Activated naive CD4-positive, alpha-beta T cell treated with anti-CD3 and anti-CD28 coated beads for 36 hours (primary cell): ENCODE results near the gene KANSL1. TPM values are rescaled to one million over a fixed set of nuclear protein-coding genes. Genes with fewer than 3 reads are reported as not detected.

Source experiments
- CTCF ChIA-PET: fragments of 350-600 bp; sonication (Branson Sonifier 250); formaldehyde crosslinking; loops from one replicate; lab custom pipeline; 2021; ENCODE audit warnings: antibody characterized with exemption; lab: Charles Lee
- DNase-seq: peaks from one replicate; pipeline ENCODE4 v3.0.0-alpha.2; 2020
- H3K27ac Mint-ChIP-seq: one replicate; pipeline ENCODE4 v1.8.0; 2021; ENCODE audit warnings: mild to moderate bottlenecking, mixed read lengths
- H3K27me3 Mint-ChIP-seq: one replicate; pipeline ENCODE4 v1.8.0; 2021; ENCODE audit warnings: low read depth, mixed read lengths
- H3K36me3 Mint-ChIP-seq: one replicate; pipeline ENCODE4 v1.8.0; 2021; ENCODE audit warnings: low read depth, mixed read lengths
- H3K4me1 Mint-ChIP-seq: one replicate; pipeline ENCODE4 v1.8.0; 2021; ENCODE audit warnings: low read depth, mixed read lengths
- H3K4me3 Mint-ChIP-seq: one replicate; pipeline ENCODE4 v1.8.0; 2021; ENCODE audit warnings: mild to moderate bottlenecking, moderate library complexity, mixed read lengths
- H3K9me3 Mint-ChIP-seq: one replicate; pipeline ENCODE4 v1.8.0; 2021; ENCODE audit warnings: mixed read lengths
- intact Hi-C: fragments of 100-400 bp; cut with micrococcal nuclease; formaldehyde crosslinking; loops from one replicate; pipeline ENCODE4 v1.15.1; 2023
- total RNA-seq, 2 experiments: library from RNA; stranded (reverse); gene quantifications; one replicate each; pipeline ENCODE4 v1.2.3, GENCODE V29; 2021

The KANSL1 gene
- total RNA-seq, 2 experiments from 2014 or later: 64.3 to 64.5 TPM

DNA sequence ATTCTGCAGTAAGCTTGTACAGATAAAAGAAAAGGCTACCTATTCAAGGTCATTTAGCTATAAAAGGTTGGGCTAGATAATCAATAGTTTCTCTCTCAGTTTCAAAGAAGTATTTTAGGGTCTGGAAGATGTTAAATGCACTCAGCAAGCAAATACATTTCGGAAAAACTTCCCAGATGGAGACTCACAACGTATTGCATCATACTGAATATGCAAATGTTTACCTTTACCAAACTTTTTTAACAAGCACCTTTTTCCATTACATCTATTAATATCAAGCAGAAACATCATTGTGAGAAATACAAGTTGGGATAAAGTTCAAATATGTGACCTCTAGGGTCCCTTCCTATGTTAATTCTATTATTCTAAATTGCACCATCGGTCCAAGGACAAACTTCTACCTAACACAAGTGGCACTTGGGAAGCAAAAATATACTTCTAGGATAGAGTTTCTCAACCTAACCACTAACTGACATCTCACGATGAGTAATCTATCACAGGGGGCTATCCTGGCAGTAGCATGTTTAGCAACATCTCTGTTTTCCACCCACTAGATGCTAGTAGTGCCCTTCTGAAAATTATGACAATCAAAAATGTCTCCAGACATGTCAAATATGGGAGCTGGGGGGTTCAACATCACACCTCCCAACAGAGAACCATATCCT lies 14.5 kb downstream of the KANSL1 start:
- no peaks in the 10 kb centered on the region for H3K9me3 Mint-ChIP-seq
- H3K27ac Mint-ChIP-seq: peak overlapping the region; percentile 77
- intact Hi-C loops: loop anchor here (1.0 kb wide), 2 partner anchors 9 to 22 kb away; no protein-coding TSS in a partner anchor
- H3K4me1 Mint-ChIP-seq: peaks cover 89% of the 10 kb centered on the region
- peak overlapping the region; percentile 42 for H3K4me3 Mint-ChIP-seq
- H3K36me3 Mint-ChIP-seq: peaks cover 9% of the 10 kb centered on the region
- CTCF ChIA-PET: interaction anchor here (0.8 to 4.1 kb wide), 8 partner anchors 8 to 41 kb away, joined by 3 to 27 read pairs (median 4); partner anchors contain the start of gene KANSL1
- H3K27me3 Mint-ChIP-seq: no peaks in the 10 kb centered on the region
- no peak for DNase-seq

DNA sequence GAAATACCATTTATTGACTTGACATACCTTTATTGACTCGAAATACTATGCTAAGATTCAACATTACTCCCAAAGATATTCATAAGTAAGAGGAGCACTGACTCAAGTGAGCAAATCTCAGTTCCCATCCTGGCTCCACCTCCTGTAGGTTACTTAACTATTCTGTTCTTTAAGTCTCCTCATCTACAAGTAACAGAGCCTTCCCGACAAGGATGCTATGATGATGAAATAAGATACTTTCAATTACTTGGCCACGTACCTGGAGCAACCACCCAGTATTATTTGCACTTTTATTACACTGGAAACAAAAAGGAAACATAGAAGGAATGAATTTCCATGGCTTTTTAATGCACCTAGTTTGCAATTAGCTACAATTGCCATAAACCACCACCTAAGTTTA lies 16.3 kb downstream of the KANSL1 start:
- no peak overlapping the region for H3K4me3 Mint-ChIP-seq
- DNase-seq: no peak
- no peak overlapping the region for H3K27ac Mint-ChIP-seq
- intact Hi-C loops: loop anchor here (2.0 kb wide), 1 partner anchor 14 kb away; no protein-coding TSS in a partner anchor
- peaks cover 87% of the 10 kb centered on the region for H3K4me1 Mint-ChIP-seq
- H3K36me3 Mint-ChIP-seq: peaks cover 12% of the 10 kb centered on the region
- H3K9me3 Mint-ChIP-seq: no peaks in the 10 kb centered on the region
- CTCF ChIA-PET: interaction anchor here (0.8 to 2.9 kb wide), 4 partner anchors 13 to 132 kb away, joined by 3 to 16 read pairs (median 4); no protein-coding TSS in a partner anchor
- H3K27me3 Mint-ChIP-seq: no peaks in the 10 kb centered on the region

DNA sequence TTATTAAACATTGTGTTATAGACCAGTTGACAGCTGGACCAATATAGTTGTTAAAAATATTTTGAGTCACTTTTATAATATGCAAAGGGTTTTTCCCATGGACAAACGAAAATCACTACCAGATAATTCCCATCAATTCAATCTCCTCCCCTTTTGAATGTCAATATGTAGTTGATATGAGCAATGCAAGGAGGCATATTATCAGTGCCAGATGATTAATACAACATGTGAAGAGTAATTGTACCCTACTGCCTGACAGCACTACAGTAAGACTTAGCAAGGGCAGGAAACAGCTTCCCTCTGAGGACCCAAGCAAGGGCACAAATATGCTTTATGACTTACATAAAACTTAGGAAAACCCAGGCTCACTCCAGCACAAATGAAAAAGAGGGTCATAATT lies 17.3 kb downstream of the KANSL1 start:
- peak overlapping the region; percentile 32 for H3K27ac Mint-ChIP-seq
- intact Hi-C loops: loop anchor here (2.0 kb wide), 1 partner anchor 15 kb away; no protein-coding TSS in a partner anchor
- H3K36me3 Mint-ChIP-seq: peaks cover 18% of the 10 kb centered on the region
- peaks cover 87% of the 10 kb centered on the region for H3K4me1 Mint-ChIP-seq
- H3K27me3 Mint-ChIP-seq: no peaks in the 10 kb centered on the region
- no peaks in the 10 kb centered on the region for H3K9me3 Mint-ChIP-seq
- DNase-seq: no peak
- no peak overlapping the region for H3K4me3 Mint-ChIP-seq
- CTCF ChIA-PET: interaction anchor here (0.6 to 1.1 kb wide), 3 partner anchors 11 to 1076 kb away, joined by 3 to 7 read pairs (median 5); no protein-coding TSS in a partner anchor

DNA sequence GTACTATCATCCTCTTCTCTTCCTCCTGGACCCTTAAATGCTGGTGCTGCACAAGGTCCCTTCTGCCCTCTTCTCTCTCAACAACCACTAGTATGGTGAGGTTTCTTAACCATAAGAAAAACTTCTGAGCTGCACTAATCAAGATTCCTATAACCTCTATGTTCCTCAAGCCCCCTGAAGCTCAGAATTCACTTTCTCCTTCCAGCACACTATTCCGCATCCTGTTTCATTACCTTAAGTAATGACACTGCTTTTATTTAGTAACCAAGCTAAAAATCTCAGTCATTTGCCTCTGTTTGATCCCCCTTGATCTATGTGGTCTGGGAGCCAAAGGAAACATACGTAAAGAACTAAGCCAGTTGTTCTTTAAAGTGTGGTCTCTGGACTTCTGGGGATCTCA lies 20.1 kb downstream of the KANSL1 start:
- H3K4me1 Mint-ChIP-seq: peaks cover 90% of the 10 kb centered on the region
- no peak for DNase-seq
- no peaks in the 10 kb centered on the region for H3K27me3 Mint-ChIP-seq
- H3K36me3 Mint-ChIP-seq: peaks cover 33% of the 10 kb centered on the region
- no peaks in the 10 kb centered on the region for H3K9me3 Mint-ChIP-seq
- intact Hi-C loops: no loop called here
- no peak overlapping the region for H3K4me3 Mint-ChIP-seq
- CTCF ChIA-PET: interaction anchor here (1.0 to 2.6 kb wide), 4 partner anchors 10 to 129 kb away, joined by 3 to 6 read pairs (median 4); partner anchors contain the start of gene KANSL1
- H3K27ac Mint-ChIP-seq: no peak overlapping the region

DNA sequence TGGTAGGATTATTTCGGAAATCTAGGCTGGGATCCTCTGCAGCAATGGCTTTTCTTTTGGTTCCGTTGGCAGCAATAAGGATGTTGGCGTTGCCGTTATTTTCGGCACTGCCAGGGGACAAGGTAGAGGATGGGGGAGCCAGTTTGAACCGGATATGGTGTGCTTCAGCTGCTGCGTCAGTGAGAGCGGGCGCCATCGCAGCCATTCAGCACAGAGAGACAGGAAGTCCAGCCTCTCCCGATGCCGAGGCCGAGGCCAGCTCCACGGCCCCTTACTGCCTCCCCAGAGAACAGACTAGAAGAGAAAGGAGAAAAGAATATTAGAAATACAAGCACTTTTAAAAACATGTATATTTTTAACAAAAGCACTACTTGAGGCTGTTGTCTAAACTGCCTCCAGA lies 21.3 kb downstream of the KANSL1 start:
- Mint-ChIP-seq H3K27ac (peak overlapping the region; percentile 39), H3K27me3 (no peaks in the 10 kb centered on the region), H3K9me3 (no peaks in the 10 kb centered on the region), H3K36me3 (peaks cover 33% of the 10 kb centered on the region), H3K4me1 (peaks cover 88% of the 10 kb centered on the region), H3K4me3 (peak overlapping the region; percentile 22)
- intact Hi-C loops: no loop called here
- CTCF ChIA-PET: interaction anchor here (0.7 to 2.6 kb wide), 5 partner anchors 14 to 127 kb away, joined by 3 to 6 read pairs (median 3); partner anchors contain the start of gene KANSL1
- DNase-seq: no peak

DNA sequence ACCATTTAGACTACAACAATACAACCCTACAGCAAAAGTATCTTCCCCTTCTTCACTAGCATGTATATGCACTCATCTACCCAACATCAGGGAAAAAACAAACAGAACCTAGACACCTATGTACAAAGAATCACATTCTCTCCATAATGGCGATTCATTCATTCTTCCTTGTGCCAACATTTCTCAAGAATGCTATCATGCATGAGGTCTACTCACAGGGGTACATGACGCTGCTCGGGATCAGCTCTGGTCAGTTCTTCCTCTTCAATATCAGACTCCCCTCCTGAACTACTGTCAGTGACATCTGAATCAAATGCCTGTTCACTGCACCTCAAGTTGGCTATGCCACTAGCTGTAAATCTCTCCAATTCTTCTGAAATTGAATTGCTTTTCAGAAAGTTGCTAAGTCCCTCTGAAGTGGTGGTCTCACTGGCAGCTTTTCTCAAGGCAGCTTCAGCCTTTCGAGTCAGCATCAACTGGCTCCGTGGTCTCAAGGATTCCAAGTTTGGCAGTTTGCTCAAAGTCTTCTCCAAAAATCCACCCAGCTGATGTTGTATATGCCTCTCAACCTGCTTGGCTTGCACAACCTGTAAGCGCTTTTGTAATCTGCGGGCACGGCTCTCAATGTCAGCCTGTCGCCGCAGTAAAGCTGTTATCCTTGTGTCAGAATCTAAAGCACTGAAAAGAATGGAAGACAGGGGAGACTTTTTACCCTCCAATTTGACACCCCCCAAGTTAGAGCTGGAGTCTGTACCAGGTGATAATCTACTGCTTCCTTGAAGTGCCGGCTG lies 22.4 kb downstream of the KANSL1 start:
- intact Hi-C loops: no loop called here
- Mint-ChIP-seq H3K4me1 (peaks cover 83% of the 10 kb centered on the region), H3K36me3 (peaks cover 33% of the 10 kb centered on the region), H3K4me3 (no peak overlapping the region), H3K27ac (no peak overlapping the region), H3K27me3 (no peaks in the 10 kb centered on the region), H3K9me3 (no peaks in the 10 kb centered on the region)
- DNase-seq: no peak
- CTCF ChIA-PET: interaction anchor here (0.6 to 2.6 kb wide), 2 partner anchors 13 to 126 kb away, joined by 4 to 6 read pairs; no protein-coding TSS in a partner anchor

DNA sequence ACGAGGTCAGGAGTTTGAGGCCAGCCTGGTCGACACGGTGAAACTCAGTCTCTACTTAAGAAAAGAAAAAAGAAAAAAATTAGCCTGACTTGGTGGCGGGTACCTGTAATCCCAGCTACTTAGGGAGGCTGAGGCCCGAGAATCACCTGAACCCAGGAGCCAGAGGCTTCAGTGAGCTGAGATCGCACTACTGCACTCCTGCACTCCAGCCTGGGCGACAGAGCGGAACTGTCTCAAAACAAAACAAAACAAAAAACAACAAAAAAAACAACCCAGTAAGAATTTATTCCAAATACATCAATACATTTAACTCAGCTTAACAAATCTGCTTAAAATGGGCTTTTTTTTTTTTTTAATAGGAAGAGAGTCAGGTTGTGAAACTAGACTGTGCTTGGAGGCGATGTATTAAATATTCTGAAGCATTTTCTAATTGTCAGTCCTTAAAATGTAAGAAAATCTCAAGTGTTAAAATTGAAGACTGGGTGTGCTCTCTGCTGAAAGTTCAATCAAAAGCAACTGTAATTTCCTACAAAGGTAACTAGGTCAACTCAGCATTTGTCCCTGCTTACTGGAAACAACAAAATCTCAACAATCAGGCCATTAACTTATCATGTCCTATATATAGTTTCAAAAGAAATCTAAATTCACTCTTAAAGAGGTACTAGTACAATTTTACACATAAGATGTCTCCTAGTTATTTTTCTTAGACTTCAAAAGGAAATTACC lies 23.2 kb downstream of the KANSL1 start:
- DNase-seq: no peak
- Mint-ChIP-seq H3K9me3 (no peaks in the 10 kb centered on the region), H3K4me1 (peaks cover 80% of the 10 kb centered on the region), H3K27me3 (no peaks in the 10 kb centered on the region), H3K36me3 (peaks cover 33% of the 10 kb centered on the region), H3K27ac (no peak overlapping the region), H3K4me3 (no peak overlapping the region)
- intact Hi-C loops: no loop called here
- CTCF ChIA-PET: interaction anchor here (0.6 to 1.7 kb wide), 6 partner anchors 8 to 47 kb away, joined by 3 to 6 read pairs (median 4); partner anchors contain the start of gene KANSL1

DNA sequence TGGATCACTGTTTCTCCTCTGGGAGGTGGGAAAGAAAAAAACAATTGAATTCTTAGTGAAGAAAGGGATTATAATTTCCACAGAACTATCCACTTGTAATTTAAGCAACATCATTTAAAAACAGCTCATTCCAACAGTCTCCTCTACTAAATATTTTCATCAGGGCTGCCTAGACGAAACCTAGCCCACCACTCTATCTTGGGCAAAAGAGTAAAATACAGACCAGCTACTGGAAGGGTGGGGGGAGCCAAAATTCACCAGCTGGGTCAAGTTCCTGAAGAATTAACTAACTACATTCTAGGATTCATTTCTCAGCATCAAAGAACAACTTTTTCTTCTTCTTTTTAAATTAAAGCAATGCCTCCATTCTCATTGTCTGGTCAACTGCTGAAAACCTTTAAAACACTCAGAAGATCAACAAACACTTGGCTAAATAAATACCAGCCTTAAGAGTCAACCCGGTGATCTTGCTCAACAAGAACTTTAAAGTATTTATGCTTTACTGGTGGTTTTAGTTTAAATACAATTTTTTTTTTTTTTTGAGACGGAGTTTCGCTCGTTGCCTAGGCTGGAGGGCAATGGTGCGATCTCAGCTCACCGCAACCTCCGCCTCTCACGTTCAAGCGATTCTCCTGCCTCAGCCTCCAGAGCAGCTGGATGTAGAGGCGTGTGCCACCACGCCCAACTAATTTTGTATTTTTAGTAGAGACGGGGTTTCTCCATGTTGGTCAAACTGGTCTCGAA lies 25.2 kb downstream of the KANSL1 start:
- Mint-ChIP-seq H3K27me3 (no peaks in the 10 kb centered on the region), H3K27ac (peak overlapping the region; percentile 54), H3K36me3 (peaks cover 33% of the 10 kb centered on the region), H3K4me3 (no peak overlapping the region), H3K4me1 (peaks cover 83% of the 10 kb centered on the region), H3K9me3 (no peaks in the 10 kb centered on the region)
- CTCF ChIA-PET: interaction anchor here (0.7 to 1.2 kb wide), 5 partner anchors 16 to 1773 kb away, joined by 3 to 4 read pairs (median 3); partner anchors contain the start of gene KANSL1
- no peak for DNase-seq
- intact Hi-C loops: no loop called here

DNA sequence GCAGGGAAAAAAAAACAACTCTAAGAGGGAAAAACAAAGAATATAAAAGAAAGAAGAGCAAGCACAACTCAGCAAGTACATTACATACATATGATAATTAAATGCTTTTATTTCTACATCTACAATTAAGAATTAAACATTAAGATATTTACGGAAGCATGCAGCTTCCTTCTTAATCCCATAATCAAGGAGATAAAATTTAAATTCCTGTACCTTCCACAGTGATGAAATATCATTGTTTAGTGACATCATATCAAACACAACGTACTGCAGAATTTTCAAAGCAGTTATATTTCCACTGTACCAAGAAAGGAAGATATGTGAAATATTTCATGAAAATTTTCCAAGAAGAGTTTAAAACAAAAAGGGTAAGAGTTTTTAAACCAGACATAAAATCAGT lies 26.0 kb downstream of the KANSL1 start:
- Mint-ChIP-seq H3K27me3 (no peaks in the 10 kb centered on the region), H3K4me3 (no peak overlapping the region), H3K27ac (no peak overlapping the region), H3K9me3 (no peaks in the 10 kb centered on the region), H3K36me3 (peaks cover 32% of the 10 kb centered on the region), H3K4me1 (peaks cover 85% of the 10 kb centered on the region)
- CTCF ChIA-PET: interaction anchor here (0.7 to 1.2 kb wide), 3 partner anchors 15 to 26 kb away, joined by 3 to 4 read pairs (median 3); partner anchors contain the start of gene KANSL1
- no peak for DNase-seq
- intact Hi-C loops: no loop called here

DNA sequence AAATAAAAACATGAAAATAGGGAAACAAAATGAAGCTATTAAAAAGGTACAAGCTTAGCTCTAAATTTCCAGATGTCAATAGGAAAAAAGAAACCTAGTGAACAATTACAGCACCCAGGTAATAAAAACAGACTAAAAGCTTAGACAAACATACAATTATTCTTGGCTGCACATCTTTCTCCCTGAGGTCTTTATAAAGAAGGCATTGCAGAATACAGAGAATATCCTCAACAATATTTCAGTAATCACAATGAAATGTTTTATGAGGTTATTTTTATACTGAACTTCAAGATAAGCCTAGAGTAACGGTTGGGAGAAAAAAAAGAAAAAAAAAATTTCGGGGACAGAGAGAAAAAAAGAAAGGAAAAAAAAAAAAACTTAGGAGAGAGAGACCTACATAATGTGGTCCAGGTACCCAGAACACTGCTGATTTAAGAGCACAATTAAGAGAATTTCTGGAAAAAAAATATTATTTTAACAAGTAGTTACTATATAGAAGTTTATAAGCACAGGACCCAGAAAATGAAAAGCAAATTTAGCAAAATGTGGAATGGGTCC lies 26.5 kb downstream of the KANSL1 start:
- Mint-ChIP-seq H3K4me3 (no peak overlapping the region), H3K27ac (peak overlapping the region; percentile 41)

More for the DNA sequence above, 26.5 kb downstream of the KANSL1 start:
- Mint-ChIP-seq H3K36me3 (peaks cover 29% of the 10 kb centered on the region), H3K4me1 (peaks cover 85% of the 10 kb centered on the region), H3K9me3 (no peaks in the 10 kb centered on the region), H3K27me3 (no peaks in the 10 kb centered on the region)
- DNase-seq: no peak
- CTCF ChIA-PET: interaction anchor here (0.7 to 1.2 kb wide), 2 partner anchors 14 to 79 kb away, joined by 3 read pairs; no protein-coding TSS in a partner anchor
- intact Hi-C loops: no loop called here
